ENCODE results near the gene WSCD2.

WSCD2 gene

GRCh38 chr12:108182096-108182495 lies 53.0 kb downstream of the WSCD2 start:
- no peaks in the 10 kb centered on the region for H3K27me3 Mint-ChIP-seq
- no peaks in the 10 kb centered on the region for H3K36me3 Mint-ChIP-seq
- H3K4me1 Mint-ChIP-seq = no peaks in the 10 kb centered on the region
- H3K4me3 Mint-ChIP-seq = no peak overlapping the region
- no peaks in the 10 kb centered on the region for H3K9me3 Mint-ChIP-seq
- no peak overlapping the region for H3K27ac Mint-ChIP-seq

- Mint-ChIP-seq H3K27me3 (peaks cover 7% of the 10 kb centered on the region), H3K4me3 (no peak overlapping the region), H3K9me3 (no peaks in the 10 kb centered on the region), H3K27ac (no peak overlapping the region), H3K4me1 (no peaks in the 10 kb centered on the region), H3K36me3 (no peaks in the 10 kb centered on the region)
Observed at GRCh38 chr12:108185002-108185401, 55.9 kb downstream of the WSCD2 start.

GRCh38 chr12:108187831-108188230 lies 58.7 kb downstream of the WSCD2 start:
- no peaks in the 10 kb centered on the region for H3K4me1 Mint-ChIP-seq
- H3K27ac Mint-ChIP-seq = no peak overlapping the region
- no peak overlapping the region for H3K4me3 Mint-ChIP-seq
- no peaks in the 10 kb centered on the region for H3K36me3 Mint-ChIP-seq
- no peaks in the 10 kb centered on the region for H3K9me3 Mint-ChIP-seq
- H3K27me3 Mint-ChIP-seq = peaks cover 12% of the 10 kb centered on the region

GRCh38 chr12:108190529-108190928 lies 61.4 kb downstream of the WSCD2 start:
- H3K36me3 Mint-ChIP-seq = no peaks in the 10 kb centered on the region
- no peak overlapping the region for H3K4me3 Mint-ChIP-seq
- H3K27me3 Mint-ChIP-seq = peaks cover 19% of the 10 kb centered on the region
- no peaks in the 10 kb centered on the region for H3K9me3 Mint-ChIP-seq
- H3K4me1 Mint-ChIP-seq = no peaks in the 10 kb centered on the region
- no peak overlapping the region for H3K27ac Mint-ChIP-seq

- no peaks in the 10 kb centered on the region for H3K4me1 Mint-ChIP-seq
- no peaks in the 10 kb centered on the region for H3K36me3 Mint-ChIP-seq
- peaks cover 19% of the 10 kb centered on the region for H3K27me3 Mint-ChIP-seq
- no peak overlapping the region for H3K27ac Mint-ChIP-seq
- H3K9me3 Mint-ChIP-seq = no peaks in the 10 kb centered on the region
- H3K4me3 Mint-ChIP-seq = no peak overlapping the region
Observed at GRCh38 chr12:108191086-108191485, 62.0 kb downstream of the WSCD2 start.

GRCh38 chr12:108191938-108192337 lies 62.9 kb downstream of the WSCD2 start:
- Mint-ChIP-seq H3K27ac (no peak overlapping the region), H3K36me3 (no peaks in the 10 kb centered on the region), H3K9me3 (no peaks in the 10 kb centered on the region), H3K4me1 (no peaks in the 10 kb centered on the region), H3K4me3 (no peak overlapping the region), H3K27me3 (peaks cover 19% of the 10 kb centered on the region)

- H3K36me3 Mint-ChIP-seq = no peaks in the 10 kb centered on the region
- H3K4me3 Mint-ChIP-seq = no peak overlapping the region
- H3K27ac Mint-ChIP-seq = no peak overlapping the region
- no peaks in the 10 kb centered on the region for H3K9me3 Mint-ChIP-seq
- peaks cover 17% of the 10 kb centered on the region for H3K27me3 Mint-ChIP-seq
- H3K4me1 Mint-ChIP-seq = no peaks in the 10 kb centered on the region
Observed at GRCh38 chr12:108193493-108193892, 64.4 kb downstream of the WSCD2 start.

GRCh38 chr12:108193917-108194316 lies 64.8 kb downstream of the WSCD2 start:
- no peaks in the 10 kb centered on the region for H3K36me3 Mint-ChIP-seq
- H3K27ac Mint-ChIP-seq = no peak overlapping the region

GRCh38 chr12:108194585-108194984 lies 65.5 kb downstream of the WSCD2 start:
- Mint-ChIP-seq H3K36me3 (no peaks in the 10 kb centered on the region), H3K27me3 (peaks cover 12% of the 10 kb centered on the region), H3K4me3 (no peak overlapping the region), H3K27ac (no peak overlapping the region), H3K9me3 (no peaks in the 10 kb centered on the region), H3K4me1 (no peaks in the 10 kb centered on the region)

More at GRCh38 chr12:108193917-108194316, 64.8 kb downstream of the WSCD2 start:
- Mint-ChIP-seq H3K4me1 (no peaks in the 10 kb centered on the region), H3K27me3 (peaks cover 14% of the 10 kb centered on the region), H3K4me3 (no peak overlapping the region), H3K9me3 (no peaks in the 10 kb centered on the region)

GRCh38 chr12:108196319-108196718 lies 67.2 kb downstream of the WSCD2 start:
- Mint-ChIP-seq H3K27ac (no peak overlapping the region), H3K4me1 (no peaks in the 10 kb centered on the region), H3K4me3 (no peak overlapping the region), H3K27me3 (peaks cover 10% of the 10 kb centered on the region), H3K9me3 (no peaks in the 10 kb centered on the region), H3K36me3 (no peaks in the 10 kb centered on the region)

GRCh38 chr12:108196921-108197320 lies 67.8 kb downstream of the WSCD2 start:
- H3K27me3 Mint-ChIP-seq = peaks cover 7% of the 10 kb centered on the region
- H3K27ac Mint-ChIP-seq = no peak overlapping the region
- H3K4me3 Mint-ChIP-seq = no peak overlapping the region

GRCh38 chr12:108198043-108198442 lies 69.0 kb downstream of the WSCD2 start:
- Mint-ChIP-seq H3K27ac (no peak overlapping the region), H3K4me1 (no peaks in the 10 kb centered on the region), H3K9me3 (no peaks in the 10 kb centered on the region), H3K27me3 (peaks cover 6% of the 10 kb centered on the region), H3K36me3 (no peaks in the 10 kb centered on the region), H3K4me3 (no peak overlapping the region)

More at GRCh38 chr12:108196921-108197320, 67.8 kb downstream of the WSCD2 start:
- Mint-ChIP-seq H3K36me3 (no peaks in the 10 kb centered on the region), H3K4me1 (no peaks in the 10 kb centered on the region), H3K9me3 (no peaks in the 10 kb centered on the region)

GRCh38 chr12:108199106-108199505 lies 70.0 kb downstream of the WSCD2 start:
- Mint-ChIP-seq H3K27ac (no peak overlapping the region), H3K4me1 (no peaks in the 10 kb centered on the region), H3K4me3 (no peak overlapping the region)

GRCh38 chr12:108201808-108202207 lies 72.7 kb downstream of the WSCD2 start:
- no peaks in the 10 kb centered on the region for H3K9me3 Mint-ChIP-seq
- no peaks in the 10 kb centered on the region for H3K4me1 Mint-ChIP-seq
- H3K36me3 Mint-ChIP-seq = no peaks in the 10 kb centered on the region
- H3K27me3 Mint-ChIP-seq = peaks cover 4% of the 10 kb centered on the region
- H3K27ac Mint-ChIP-seq = no peak overlapping the region
- no peak overlapping the region for H3K4me3 Mint-ChIP-seq

More at GRCh38 chr12:108199106-108199505, 70.0 kb downstream of the WSCD2 start:
- Mint-ChIP-seq H3K36me3 (no peaks in the 10 kb centered on the region), H3K27me3 (peaks cover 1% of the 10 kb centered on the region), H3K9me3 (no peaks in the 10 kb centered on the region)

- Mint-ChIP-seq H3K36me3 (no peaks in the 10 kb centered on the region), H3K27me3 (peaks cover 14% of the 10 kb centered on the region), H3K4me3 (no peak overlapping the region), H3K27ac (no peak overlapping the region), H3K9me3 (no peaks in the 10 kb centered on the region), H3K4me1 (no peaks in the 10 kb centered on the region)
Observed at GRCh38 chr12:108204117-108204987, 75.3 kb downstream of the WSCD2 start.

GRCh38 chr12:108205864-108206263 lies 76.8 kb downstream of the WSCD2 start:
- H3K9me3 Mint-ChIP-seq = no peaks in the 10 kb centered on the region
- peaks cover 18% of the 10 kb centered on the region for H3K27me3 Mint-ChIP-seq
- no peak overlapping the region for H3K27ac Mint-ChIP-seq
- H3K36me3 Mint-ChIP-seq = no peaks in the 10 kb centered on the region
- no peak overlapping the region for H3K4me3 Mint-ChIP-seq
- no peaks in the 10 kb centered on the region for H3K4me1 Mint-ChIP-seq
